ENCODE data around the gene SDK1.

The SDK1 gene, protein sequence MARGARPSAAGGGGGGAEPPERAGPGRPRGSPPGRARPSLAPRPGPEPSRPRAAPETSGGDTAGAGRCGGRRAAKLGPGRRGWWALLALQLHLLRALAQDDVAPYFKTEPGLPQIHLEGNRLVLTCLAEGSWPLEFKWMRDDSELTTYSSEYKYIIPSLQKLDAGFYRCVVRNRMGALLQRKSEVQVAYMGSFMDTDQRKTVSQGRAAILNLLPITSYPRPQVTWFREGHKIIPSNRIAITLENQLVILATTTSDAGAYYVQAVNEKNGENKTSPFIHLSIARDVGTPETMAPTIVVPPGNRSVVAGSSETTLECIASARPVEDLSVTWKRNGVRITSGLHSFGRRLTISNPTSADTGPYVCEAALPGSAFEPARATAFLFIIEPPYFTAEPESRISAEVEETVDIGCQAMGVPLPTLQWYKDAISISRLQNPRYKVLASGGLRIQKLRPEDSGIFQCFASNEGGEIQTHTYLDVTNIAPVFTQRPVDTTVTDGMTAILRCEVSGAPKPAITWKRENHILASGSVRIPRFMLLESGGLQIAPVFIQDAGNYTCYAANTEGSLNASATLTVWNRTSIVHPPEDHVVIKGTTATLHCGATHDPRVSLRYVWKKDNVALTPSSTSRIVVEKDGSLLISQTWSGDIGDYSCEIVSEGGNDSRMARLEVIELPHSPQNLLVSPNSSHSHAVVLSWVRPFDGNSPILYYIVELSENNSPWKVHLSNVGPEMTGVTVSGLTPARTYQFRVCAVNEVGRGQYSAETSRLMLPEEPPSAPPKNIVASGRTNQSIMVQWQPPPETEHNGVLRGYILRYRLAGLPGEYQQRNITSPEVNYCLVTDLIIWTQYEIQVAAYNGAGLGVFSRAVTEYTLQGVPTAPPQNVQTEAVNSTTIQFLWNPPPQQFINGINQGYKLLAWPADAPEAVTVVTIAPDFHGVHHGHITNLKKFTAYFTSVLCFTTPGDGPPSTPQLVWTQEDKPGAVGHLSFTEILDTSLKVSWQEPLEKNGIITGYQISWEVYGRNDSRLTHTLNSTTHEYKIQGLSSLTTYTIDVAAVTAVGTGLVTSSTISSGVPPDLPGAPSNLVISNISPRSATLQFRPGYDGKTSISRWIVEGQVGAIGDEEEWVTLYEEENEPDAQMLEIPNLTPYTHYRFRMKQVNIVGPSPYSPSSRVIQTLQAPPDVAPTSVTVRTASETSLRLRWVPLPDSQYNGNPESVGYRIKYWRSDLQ (N-terminal part only)

DNA sequence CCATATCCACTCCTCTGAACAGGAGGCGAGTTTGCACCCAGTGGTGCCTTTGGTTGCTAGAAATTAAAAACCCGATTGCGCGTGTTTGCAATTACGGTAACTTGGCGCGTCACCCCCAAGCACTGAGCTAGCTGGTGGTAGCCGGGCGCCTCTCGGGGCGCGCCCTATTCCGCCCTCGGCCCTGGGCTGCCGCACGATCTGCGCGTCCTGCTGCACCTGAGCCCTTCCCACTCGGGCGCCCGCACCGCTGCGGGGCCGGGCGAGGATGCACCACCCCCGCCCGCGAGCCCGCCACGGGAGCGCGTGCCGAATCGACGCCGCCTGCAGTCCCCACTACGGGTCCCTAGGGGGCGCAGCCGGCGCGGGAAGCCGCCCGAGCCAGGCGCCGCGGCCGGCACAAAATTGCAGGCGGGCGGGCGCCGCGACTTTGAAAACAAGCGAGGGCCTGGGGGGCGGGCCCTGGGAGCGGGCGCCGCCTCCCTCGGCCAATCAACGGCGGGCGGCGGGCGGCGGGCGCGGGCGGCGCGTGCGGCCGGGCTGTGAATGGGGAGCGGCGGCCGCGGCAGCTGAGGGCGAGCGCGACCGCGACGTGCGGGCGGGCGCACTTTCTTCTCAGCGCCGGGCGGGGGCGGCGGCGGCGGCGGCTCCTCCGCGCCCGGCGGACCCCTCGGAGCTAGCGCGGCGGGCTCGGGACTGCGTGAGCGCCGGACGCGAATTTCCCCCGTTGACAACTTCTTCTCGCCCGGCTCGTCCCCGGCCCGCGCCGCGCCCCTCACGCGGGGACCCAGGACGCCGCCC, at the start of gene SDK1:
TSS of gene SDK1 (plus strand) at position 602 of the 798 bp plus-strand sequence. CDS start 335 bp downstream, outside the sequence.
- DNase-seq: peak; percentile 88

DNA sequence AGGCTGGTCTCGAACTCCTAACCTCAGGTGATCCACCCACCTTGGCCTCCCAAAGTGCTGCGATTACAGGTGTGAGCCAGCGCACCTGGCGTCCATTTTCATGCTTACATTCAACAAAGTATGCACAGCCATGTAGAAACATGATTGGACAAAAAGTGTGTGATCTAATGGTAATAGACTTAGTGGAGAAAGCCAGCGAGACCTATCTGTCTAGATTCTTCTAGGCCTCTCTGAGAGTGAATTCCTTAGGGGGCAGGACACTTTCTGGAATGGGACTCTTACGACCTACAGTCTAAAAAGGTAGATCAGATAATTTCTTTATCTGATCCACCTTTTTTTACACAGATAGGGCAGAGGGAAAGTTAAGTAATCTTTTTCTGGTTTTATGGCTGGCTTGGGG, 46.3 kb upstream of the SDK1 start:
- DNase-seq: no peak

DNA sequence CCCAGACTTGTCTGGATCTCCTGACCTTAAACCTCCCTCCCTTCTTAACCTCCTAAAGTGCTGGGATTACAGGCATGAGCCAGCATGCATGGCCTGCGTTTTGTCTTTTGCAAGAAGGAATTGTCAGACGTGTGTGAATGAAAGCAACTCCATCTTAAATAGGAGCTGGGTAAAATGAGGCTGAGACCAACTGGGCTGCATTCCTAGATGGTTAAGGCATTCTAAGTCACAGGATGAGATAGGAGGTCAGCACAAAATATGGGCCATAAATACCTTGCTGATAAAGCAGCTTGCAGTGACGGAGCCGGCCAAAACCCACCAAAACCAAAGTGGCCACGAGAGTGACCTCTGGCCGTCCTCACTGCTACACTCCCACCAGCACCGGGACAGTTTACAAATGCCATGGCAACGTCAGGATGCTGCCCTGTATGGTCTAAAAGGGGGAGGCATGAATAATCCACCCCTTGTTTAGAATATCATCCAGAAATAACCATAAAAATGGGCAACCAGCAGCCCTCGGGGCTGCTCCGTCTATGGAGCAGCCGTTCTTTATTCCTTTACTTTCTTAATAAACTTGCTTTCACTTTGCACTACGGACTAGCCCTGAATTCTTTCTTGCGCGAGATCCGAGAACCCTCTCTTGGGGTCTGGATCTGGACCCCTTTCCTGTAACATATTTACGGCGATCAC, 41.2 kb upstream of the SDK1 start:
- DNase-seq: no peak

DNA sequence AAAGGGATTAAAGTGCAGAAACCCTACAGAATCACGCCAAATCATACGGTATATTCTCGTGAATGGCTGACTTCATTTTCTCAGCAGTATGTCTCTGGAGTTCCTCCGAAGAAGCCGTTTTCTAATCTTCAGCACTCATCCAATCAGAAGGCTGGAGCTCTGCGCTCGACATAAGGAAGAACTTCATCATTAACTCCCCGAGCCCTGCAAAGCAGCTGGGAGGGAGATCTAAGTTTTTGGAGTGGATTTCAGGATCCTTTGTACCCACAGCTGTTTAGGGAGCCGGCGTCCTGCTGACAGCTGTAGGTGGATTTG, 40.7 kb upstream of the SDK1 start:
- no peak for DNase-seq

DNA sequence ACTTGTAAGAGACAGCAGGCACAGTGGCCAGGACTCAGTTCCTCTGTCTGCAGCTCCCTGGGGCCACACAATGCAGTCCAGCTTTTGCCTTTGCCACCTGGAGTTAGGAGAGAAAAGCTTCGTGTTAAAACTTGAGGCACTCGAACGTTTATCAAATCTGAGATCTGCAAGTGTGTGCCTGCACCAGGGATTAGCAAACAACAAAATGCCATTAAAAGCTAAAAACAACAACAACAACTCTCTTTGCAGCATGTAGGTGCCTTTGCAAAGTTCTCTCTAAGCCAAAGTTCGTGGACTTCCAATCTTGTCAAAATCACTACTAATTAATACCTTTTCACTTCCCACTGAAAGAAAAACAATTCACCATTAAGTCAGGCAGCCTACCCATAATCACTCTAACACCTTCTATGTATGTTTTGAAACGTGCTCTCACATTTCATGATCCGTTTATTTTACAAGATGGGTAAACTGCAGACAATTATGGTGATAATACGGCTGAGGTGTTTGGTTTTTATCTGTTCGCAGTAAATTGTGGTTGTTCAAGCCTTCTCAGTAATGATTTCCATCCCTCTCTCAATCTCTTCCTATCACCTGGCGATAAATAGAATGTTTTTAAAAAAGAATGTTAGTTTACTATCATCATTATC, 36.2 kb upstream of the SDK1 start:
- DNase-seq: no peak

DNA sequence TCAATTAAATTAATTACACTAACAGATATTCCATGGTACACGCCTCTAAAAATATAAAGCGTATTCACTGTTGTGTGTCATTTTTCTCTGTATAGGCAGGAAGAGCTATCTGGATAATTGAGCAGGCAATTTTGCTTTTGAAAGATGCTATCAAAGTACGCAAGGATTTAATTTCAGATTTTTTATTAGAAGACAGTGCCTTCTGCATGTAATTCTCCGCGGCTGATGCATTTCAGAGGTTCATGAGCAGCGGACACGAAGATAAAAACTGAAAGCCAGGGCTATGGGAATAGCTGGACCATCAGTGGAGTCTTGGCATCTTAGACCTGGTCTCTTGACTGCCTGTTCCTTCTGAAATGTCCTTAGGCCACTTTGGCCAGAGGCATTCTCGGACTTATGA, 35.7 kb upstream of the SDK1 start:
- no peak for DNase-seq

DNA sequence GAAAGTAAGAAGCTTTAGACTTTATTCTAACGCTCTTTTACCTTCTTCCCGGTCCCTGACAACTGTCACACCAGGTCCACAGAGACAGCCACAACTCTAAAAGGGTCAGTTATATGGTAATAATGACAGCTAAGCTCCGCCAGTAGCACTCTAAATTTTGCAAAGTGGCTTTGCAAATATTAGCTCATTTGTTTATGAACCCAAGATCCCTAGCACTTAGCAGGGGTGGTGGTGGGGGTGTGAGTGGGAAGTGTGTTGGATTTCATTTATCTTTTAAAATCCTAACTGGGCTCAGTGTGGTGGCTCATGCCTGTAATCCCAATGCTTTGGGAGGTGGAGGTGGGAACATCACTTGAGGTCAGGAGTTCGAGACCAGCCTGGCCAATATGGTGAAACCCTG, 34.8 kb upstream of the SDK1 start:
- peak; percentile 19 for DNase-seq

DNA sequence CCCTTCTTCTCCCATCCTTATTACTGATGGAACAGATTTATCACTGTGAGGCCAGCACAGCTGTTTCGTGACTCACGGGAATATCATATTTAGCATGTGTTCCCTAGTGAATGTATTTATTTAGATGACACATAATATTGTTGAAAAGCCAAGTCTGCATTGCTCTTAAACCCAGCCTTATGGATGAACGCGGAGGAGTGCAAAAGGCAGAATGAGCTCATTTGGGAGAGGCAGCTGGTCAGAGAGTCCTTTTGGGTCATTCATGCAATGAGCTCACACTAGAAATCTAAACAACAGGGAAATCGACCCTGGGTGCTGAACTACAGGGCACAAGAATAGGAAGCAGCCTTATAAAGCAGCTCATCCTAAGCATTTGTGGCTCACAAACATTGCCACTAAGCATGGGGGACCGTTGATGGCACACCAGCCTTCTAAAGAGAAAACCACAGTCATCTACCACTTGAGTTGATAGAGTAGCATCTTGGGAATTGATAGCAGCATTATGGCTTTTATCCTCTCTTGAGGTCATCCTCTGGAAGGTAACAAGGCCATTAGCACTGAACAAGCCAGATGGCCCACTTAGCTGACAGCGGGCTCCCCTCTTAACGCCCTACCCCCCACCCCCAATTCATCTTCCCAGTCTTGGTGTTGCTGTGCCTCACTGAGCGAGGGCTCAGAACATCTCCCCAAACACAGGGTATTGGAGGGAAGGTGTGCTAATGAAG, 32.9 kb upstream of the SDK1 start:
- no peak for DNase-seq

DNA sequence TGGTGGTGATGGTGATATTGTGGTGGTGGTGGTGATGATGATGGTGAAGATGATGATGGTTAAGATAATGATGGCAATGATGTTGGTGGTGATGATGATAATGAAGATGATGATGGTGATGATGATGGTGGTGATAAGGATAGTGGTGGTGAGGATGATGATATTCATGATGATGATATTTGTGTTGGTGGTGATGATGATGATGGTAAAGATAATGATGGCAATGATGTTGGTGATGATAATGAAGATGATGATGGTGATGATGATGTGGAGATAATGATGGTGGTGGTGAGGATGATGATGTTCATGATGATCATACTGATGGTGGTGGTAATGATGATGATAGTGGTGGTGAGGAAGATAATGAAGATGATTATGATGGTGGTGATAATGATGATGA, 30.7 kb upstream of the SDK1 start:
- no peak for DNase-seq

DNA sequence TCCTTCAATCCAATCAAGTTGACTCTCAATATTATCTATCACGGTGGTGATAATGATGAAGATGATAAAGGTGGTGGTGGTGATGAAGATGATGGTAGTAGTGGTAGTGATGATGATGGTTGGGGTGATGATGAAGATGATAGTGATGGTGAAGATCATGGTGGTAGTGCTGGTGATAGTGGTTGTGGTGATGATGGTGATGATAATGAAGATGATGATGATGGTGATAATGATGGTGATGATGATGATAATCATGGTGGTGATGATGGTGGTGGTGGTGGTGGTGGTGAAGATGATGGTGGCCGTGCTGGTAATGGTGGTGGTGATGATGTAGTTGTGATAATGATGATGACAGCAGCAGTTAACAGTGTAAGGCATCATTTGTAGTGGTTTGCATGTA, 29.8 kb upstream of the SDK1 start:
- DNase-seq: no peak

DNA sequence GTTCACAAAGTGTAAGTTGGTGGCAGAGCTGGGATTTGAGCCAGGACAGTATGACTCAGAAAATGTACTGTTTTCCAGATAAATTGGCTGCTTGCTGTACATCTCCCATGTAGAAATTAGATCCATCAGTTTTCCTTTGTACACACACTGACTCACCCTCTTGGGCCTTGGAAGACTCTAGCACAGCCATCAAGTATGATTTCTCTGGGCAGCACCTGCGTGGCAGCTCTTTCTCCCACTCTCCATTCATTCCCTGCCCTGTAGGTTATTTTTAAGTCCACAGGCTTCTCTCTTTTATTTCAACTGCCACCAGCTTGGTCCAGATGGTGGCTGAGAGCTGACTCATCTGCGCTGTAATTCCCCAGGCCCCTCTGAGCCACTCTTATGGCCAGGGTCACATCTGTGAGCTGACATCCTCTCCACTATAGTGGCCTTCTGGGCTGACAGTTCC, 28.3 kb upstream of the SDK1 start:
- DNase-seq: no peak

DNA sequence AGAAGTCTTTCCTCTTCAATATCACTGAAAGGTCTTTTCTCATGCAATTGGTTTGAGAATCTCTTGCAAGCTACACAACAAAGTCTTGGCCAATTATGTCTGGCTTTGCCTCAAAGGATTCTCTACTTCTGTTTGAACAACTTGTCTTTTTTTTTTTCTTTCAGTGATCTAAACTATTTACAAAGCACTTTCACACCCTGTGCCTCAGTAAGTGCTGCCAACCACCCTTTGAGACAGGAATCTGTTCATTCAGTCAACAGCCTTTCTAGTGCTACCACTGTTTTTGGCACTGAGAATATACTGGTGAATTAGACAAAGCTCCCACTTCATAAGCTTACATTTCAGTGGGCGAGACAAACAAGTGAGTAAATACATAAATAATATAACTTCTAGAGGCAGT, 26.9 kb upstream of the SDK1 start:
- peak; percentile 45 for DNase-seq

DNA sequence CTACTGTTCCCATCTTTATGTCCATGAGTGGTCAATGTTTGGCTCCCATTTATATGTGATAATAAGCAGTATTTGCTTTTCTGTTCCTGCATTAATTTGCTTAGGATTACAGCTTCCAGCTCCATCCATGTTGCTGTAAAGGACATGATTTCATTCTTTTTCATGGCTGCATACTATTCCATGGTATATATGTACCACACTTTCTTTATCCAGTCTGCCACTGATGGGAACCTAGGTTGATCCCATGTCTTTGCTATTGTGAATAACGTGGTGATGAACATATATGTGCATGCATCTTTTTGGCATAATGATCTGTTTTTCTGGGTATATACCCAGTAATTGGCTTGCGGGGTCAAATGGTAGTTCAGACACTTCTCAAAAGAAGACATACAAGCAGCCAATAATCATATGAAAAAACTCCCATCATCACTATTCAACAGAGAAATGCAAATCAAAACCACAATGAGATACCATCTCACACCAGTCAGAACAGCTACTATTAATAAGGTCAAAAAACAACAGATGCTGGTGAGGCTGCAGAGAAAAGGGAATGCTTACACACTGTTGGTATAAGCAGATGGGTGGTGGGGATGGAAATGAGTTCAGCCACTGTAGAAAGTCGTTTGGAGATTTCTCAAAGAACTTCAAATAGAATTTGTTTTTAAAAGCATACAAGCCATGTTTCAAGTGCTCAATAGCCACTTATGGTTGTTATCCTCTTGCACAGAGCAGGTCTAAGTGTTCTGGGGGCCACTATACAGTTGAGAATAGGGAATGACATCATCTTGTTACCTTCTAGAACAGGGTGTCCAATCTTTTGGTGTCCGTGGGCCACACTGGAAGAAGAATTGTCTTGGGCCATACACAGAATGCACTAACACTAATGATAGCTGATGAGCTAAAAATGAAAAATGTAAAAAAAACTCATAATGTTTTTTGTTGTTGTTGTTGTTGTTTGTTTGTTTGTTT, 23.2 kb upstream of the SDK1 start:
- DNase-seq: no peak

DNA sequence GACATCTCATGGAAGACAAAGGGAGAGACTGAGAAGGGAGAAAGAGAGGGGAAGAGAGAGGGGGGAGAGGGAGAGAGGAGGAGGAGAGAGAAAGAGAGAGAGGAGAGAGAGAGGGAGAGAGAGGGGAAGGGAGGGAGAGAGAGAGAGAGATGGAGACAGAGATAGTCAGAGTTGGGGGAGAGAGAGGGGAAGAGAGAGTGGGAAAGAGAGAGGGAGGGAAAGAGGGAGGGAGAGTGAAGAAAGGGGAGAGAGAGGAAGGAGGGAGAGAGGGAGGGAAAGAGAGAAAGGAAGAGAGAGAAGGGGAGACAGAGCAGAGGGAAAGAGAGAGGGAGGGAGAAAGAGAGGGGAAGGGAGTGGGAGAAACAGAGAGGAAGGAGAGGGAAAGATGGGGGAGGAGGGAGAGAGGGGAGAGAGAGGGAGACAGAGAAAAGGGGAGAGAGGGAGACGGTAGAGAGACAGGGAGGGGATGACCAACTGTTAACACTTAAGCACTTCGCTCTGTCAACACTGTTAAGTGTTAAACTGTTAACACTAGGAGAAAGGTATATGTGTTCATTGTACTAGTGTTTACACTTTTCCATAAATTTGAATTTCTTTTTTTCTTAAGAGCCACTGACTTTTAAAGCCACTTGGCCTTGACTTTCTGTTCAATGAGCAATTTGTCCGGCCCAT, 21.8 kb upstream of the SDK1 start:
- no peak for DNase-seq

DNA sequence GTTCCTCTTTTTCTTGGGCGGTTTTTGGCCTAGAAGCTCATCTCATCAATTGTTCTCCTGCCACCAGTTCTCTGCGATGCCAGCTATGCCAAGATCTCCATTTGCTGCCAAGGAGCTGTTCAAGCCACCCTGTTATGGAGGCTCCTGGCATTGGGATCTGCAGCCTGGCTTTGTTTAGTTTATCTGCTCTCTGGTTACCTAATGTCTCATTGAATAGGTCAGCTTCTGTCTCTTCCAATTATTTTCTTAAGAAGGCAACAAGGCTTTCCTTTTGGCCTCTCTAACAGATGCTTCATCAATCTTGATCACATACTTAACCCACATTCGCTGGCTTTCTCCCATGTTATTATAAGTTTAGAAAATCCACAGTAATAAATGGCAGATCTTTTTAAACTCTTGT, 20.6 kb upstream of the SDK1 start:
- DNase-seq: no peak

DNA sequence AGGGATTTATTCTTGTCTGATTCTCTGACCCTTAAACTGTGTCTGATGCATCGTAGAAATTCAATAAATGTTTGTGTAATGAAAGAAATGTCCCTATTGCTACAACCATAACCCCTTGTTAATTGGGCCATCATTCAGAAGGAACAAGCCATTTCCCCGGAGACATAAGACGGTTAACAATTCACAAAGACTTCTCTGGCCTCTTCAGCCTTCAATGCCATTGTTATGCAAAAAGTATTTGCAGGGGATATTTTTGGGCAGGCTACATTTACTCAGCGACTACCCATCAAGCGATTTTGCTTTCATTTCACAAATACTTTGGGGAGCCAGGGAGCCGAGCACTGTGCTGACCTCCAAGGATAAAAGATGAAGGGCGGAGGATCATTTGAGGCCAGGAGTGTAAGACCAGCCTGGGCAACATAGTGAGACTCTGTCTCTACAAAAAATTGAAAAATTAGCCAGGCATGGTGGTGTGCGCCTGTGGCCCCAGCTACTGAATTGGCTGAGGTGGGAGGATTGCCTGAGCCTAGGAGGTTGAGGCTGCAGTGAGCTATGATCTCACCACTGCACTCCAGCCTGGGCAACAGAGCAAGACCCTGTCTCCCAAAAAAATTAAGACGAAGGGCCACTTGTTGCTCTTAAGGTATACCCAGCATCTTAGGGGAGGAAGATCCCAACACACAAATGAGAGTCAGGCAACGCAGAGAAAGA, 20.0 kb upstream of the SDK1 start:
- no peak for DNase-seq

DNA sequence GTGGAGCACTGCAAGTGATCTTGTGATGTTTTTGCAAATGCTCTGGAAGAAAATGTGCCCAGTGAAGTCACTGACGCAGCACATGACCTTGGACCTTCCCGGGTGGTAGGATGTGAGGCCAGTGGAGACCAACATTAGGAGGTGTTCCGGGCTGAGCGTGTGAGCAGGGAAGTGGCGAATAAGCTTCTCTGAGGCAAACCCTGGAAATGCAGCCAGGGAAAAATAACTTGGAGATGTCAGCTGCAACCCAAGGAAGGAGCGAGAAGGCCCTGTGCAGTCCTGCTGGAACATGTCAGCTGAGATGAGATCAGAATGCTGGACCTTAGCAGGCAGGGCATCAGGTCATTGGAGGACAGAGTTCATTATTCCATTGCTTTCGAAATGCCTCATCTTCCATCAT, 18.6 kb upstream of the SDK1 start:
- DNase-seq: no peak

DNA sequence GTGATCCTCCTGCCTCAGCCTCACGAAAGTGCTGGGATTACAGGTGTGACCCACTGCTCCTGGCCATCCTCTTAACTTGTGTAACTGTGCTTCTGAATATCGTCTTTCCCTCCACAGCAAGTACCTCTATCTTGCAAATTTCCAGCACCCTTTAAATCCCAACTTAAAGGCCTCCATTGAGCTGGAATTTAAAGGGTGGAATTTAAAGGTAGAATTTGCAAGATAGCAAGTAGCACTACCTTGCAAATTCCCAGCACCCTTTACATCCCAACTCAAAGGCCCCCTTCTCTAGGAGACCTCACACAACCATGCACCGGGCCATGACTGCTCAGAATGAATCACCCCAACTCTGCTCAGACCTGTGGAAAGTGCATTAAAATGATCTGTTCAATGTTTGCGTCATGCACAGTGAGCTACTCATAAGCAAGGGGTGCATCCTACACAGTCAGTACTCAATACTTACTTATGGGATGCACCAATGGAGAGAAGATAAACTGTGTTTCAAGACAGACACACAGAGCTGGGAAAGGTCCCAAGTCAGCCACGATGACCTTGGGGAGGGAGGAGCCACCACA, 17.8 kb upstream of the SDK1 start:
- DNase-seq: no peak

Measured in NCI-H774 (cell line).